Hepatocyte (in vitro differentiated cells): Measurements from ENCODE around the gene PRKACA.
A peak's percentile ranks its signal among the peaks of the same experiment; 100 is the strongest.

Experiments used
- CTCF ChIP-seq: fragments of 200-600 bp; sonication (generic); IDR thresholded peaks from 2 replicates; pipeline ENCODE4 v1.5.1; 2016; ENCODE audit warnings: antibody characterized with exemption, mild to moderate bottlenecking; ENCODE audit not compliant: poor library complexity
- EZH2phosphoT487 ChIP-seq: fragments of 200-600 bp; sonication (generic); IDR thresholded peaks from one replicate; pipeline ENCODE4 v1.6.1; 2018; ENCODE audit warnings: antibody characterized with exemption, mild to moderate bottlenecking, low read depth, moderate library complexity; ENCODE audit not compliant: unreplicated experiment, severe bottlenecking

GRCh38 chr19:14091081-14091812 lies 26.3 kb downstream of the PRKACA start:
- TF ChIP-seq CTCF, result peak; percentile 43
- TF ChIP-seq EZH2phosphoT487, result no peak
